ENCODE measurements around the gene THSD7B.

GRCh38 chr2:136962105-136962725 is 196.9 kb downstream of the THSD7B start:
- no peak for TF ChIP-seq CTCF (IDR thresholded peaks at IDR 0.05; ENCODE audit: low read length)
- no peak for TF ChIP-seq EZH2 (IDR thresholded peaks at IDR 0.05; ENCODE audit: borderline replicate concordance, low read length)
